CD4-positive, alpha-beta T cell (primary cell): Measurements from ENCODE around the gene LIMS4. TPM values are rescaled to one million over a fixed set of nuclear protein-coding genes. Genes with fewer than 3 reads are reported as not detected.
A peak's percentile ranks its signal among the peaks of the same experiment; 100 is the strongest.
"Not testable (repeated sequence)": the region's sequence is repeated elsewhere in the genome, so short reads cannot be mapped to it uniquely, and the experiment has no call there.

Source experiments
- ATAC-seq: fragments of 200-7000 bp; cut with Tn5 transposase; one replicate; pipeline ENCODE4 v1.10.0; 2022; ENCODE audit warnings: mild to moderate bottlenecking; ENCODE audit not compliant: poor library complexity
- CTCF ChIA-PET: fragments of 350-600 bp; sonication (Branson Sonifier 250); formaldehyde crosslinking; loops from one replicate; lab custom pipeline; 2021; ENCODE audit warnings: antibody characterized with exemption, inconsistent platforms; lab: Charles Lee
- POLR2A ChIA-PET: fragments of 350-600 bp; sonication (Branson Sonifier 250); formaldehyde crosslinking; loops from one replicate; lab custom pipeline; 2021; ENCODE audit warnings: antibody characterized with exemption, inconsistent platforms; lab: Charles Lee
- DNase-seq, 14 experiments: peaks; one replicate each; pipeline ENCODE4 v3.0.0-alpha.2; 2013 to 2020; ENCODE audit warnings: mixed read lengths in 2 of 14
- H3K27ac ChIP-seq, 2 donors: one replicate each; pipeline versions ENCODE4 v1.5.1 to v1.7.0; 2013; ENCODE audit warnings: low read length in 2 of 2, low read depth in 1 of 2, mild to moderate bottlenecking in 1 of 2
- H3K27me3 ChIP-seq, 2 experiments: 1 replicate in 1 of 2; 2 replicates in 1 of 2; pipeline versions ENCODE4 v1.6.1 to v1.7.0; 2013; ENCODE audit warnings: low read length in 2 of 2, control low read depth in 1 of 2, mild to moderate bottlenecking in 1 of 2, moderate library complexity in 1 of 2; ENCODE audit not compliant: insufficient read depth in 2 of 2, control insufficient read depth in 1 of 2
- H3K36me3 ChIP-seq: one replicate; pipeline ENCODE4 v1.6.1; 2013; ENCODE audit warnings: low read length, control low read depth; ENCODE audit not compliant: insufficient read depth
- H3K4me1 ChIP-seq: one replicate; pipeline ENCODE4 v1.6.1; 2013; ENCODE audit warnings: low read length, control low read depth; ENCODE audit not compliant: insufficient read depth
- H3K4me3 ChIP-seq: one replicate; pipeline ENCODE4 v1.5.1; 2013; ENCODE audit warnings: mild to moderate bottlenecking, low read length, moderate library complexity
- H3K9me3 ChIP-seq, 2 experiments: 1 replicate in 1 of 2; 2 replicates in 1 of 2; pipeline versions ENCODE4 v1.6.1 to v1.7.0; 2013; ENCODE audit warnings: low read length in 2 of 2, mild to moderate bottlenecking in 2 of 2, control low read depth in 1 of 2, moderate library complexity in 1 of 2; ENCODE audit not compliant: control insufficient read depth in 1 of 2, insufficient read depth in 1 of 2
- H3K27ac Mint-ChIP-seq: one replicate; pipeline ENCODE4 v1.8.0; 2020; ENCODE audit warnings: mixed read lengths
- H3K27me3 Mint-ChIP-seq: one replicate; pipeline ENCODE4 v1.8.0; 2021; ENCODE audit warnings: mixed read lengths
- H3K36me3 Mint-ChIP-seq: one replicate; pipeline ENCODE4 v1.8.0; 2021; ENCODE audit warnings: low read depth, mixed read lengths
- H3K4me1 Mint-ChIP-seq: one replicate; pipeline ENCODE4 v1.8.0; 2021; ENCODE audit warnings: low read depth, mixed read lengths
- H3K4me3 Mint-ChIP-seq: one replicate; pipeline ENCODE4 v1.8.0; 2020; ENCODE audit warnings: mild to moderate bottlenecking, mixed read lengths
- H3K9me3 Mint-ChIP-seq: one replicate; pipeline ENCODE4 v1.8.0; 2020; ENCODE audit warnings: mixed read lengths
- intact Hi-C, 2 experiments: fragments of 100-400 bp; cut with DNase I in 1 of 2; cut with micrococcal nuclease in 1 of 2; formaldehyde crosslinking; loops; one replicate each; pipeline versions ENCODE4 v1.15.1 to v1.9.0; 2023 to 2025; cut with DNase I, micrococcal nuclease
- total RNA-seq, 174 experiments: library from RNA in 2 of 174; stranded (reverse) in 2 of 174; gene quantifications; one replicate each; pipeline ENCODE4 v1.2.3 and lab custom pipeline; 2021 to 2026

LIMS4 gene
- total RNA-seq, 2 experiments from 2014 or later = not detected

DNA sequence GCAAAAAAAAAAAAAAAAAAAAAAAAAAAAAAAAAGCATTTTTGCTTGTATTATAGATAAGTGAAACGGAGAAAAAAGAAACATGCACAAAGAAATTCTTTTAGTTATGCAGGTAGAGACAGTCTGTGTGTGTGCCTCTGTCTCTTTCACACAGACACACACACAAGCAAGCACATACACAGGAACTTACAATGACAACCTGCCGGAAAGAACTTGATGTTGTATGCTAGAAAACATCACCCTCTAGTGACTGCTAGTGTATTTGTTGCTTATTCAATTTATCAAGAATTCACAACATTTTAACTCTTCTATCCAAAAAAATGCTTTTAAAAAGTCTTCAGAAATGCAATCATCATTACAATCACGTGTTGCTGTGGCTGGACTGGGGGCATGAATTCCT is 8.6 kb upstream of the LIMS4 start:
- H3K9me3 Mint-ChIP-seq, POLR2A ChIA-PET, H3K4me3 Mint-ChIP-seq, H3K4me1 ChIP-seq, H3K27ac Mint-ChIP-seq, DNase-seq, H3K27me3 ChIP-seq, H3K27me3 Mint-ChIP-seq, H3K9me3 ChIP-seq, CTCF ChIA-PET, H3K4me1 Mint-ChIP-seq, intact Hi-C loops, H3K27ac ChIP-seq, H3K36me3 Mint-ChIP-seq, H3K4me3 ChIP-seq, H3K36me3 ChIP-seq: not testable (repeated sequence)
- ATAC-seq = peak; percentile 41

DNA sequence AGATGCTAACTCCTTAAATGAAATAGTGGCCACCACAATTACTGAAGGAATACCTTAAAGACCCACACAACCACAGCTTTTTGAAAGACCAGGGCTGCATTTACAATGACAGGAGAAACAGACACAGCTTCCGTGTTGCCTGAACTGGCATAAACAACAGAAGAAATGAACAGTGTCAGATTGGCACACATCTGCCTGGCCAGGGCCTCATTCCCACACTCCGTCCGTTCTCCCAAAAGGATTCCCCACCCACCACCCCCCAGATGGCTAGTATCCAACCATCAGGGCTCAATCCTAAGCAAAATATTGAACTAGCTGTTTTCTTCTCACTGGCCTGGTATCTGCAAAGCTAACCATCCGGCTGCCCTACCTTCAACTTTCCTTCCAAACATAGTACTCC is 7.5 kb upstream of the LIMS4 start:
- ATAC-seq, H3K9me3 Mint-ChIP-seq: not testable (repeated sequence)

DNA sequence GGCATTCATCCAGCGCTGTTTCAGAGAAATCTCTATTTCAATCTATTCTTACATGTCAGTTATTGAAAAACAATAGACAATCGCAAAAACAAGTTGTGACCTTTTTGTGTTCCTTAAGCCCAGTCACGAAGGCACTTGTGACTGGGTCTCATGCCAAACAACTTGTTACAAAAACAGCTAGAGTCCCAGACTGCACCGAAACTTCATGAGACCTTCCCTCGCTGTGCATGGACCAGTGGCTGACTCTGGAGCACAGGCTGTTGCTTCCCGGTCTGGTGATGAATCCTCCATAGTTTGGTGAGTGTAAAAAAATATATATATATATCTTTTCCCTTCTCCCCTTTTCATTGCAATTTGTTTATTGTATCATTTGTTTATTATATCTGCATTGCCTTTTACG is 4.8 kb upstream of the LIMS4 start:
- H3K9me3 Mint-ChIP-seq, DNase-seq, H3K4me3 ChIP-seq, H3K4me3 Mint-ChIP-seq, H3K27ac Mint-ChIP-seq, ATAC-seq, POLR2A ChIA-PET, H3K36me3 Mint-ChIP-seq, H3K36me3 ChIP-seq, CTCF ChIA-PET, H3K4me1 ChIP-seq, H3K27me3 Mint-ChIP-seq, H3K27me3 ChIP-seq, H3K4me1 Mint-ChIP-seq, intact Hi-C loops, H3K9me3 ChIP-seq, H3K27ac ChIP-seq: not testable (repeated sequence)

More for the DNA sequence above, 7.5 kb upstream of the LIMS4 start:
- DNase-seq, CTCF ChIA-PET, H3K27me3 Mint-ChIP-seq, H3K9me3 ChIP-seq, H3K4me1 Mint-ChIP-seq, H3K27ac Mint-ChIP-seq, POLR2A ChIA-PET, H3K4me3 Mint-ChIP-seq, H3K4me1 ChIP-seq, intact Hi-C loops, H3K36me3 Mint-ChIP-seq, H3K4me3 ChIP-seq, H3K27me3 ChIP-seq, H3K27ac ChIP-seq, H3K36me3 ChIP-seq: not testable (repeated sequence)

DNA sequence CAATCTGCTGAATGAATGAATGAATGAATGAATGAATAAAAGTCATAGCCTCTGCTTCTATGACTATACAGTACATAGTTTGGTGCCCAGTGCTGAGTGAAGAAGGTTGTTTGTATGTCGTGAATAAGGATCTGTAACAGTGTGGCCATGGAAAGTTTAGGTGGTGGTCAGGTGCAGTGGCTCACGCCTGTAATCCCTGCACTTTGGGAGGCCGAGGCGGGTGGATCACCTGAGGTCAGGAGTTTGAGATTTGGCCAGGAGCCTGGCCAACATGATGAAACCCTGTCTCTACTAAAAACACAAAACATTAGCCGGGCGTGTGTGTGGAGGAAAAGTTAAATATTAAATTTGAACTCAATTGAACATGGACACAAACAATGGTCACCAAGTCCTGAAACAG is 4.3 kb upstream of the LIMS4 start:
- H3K9me3 ChIP-seq, H3K27me3 ChIP-seq, DNase-seq, intact Hi-C loops, H3K27ac ChIP-seq, H3K4me3 Mint-ChIP-seq, H3K27me3 Mint-ChIP-seq, ATAC-seq, H3K27ac Mint-ChIP-seq, CTCF ChIA-PET, POLR2A ChIA-PET, H3K4me1 ChIP-seq, H3K4me1 Mint-ChIP-seq, H3K36me3 ChIP-seq, H3K9me3 Mint-ChIP-seq, H3K36me3 Mint-ChIP-seq, H3K4me3 ChIP-seq: not testable (repeated sequence)

DNA sequence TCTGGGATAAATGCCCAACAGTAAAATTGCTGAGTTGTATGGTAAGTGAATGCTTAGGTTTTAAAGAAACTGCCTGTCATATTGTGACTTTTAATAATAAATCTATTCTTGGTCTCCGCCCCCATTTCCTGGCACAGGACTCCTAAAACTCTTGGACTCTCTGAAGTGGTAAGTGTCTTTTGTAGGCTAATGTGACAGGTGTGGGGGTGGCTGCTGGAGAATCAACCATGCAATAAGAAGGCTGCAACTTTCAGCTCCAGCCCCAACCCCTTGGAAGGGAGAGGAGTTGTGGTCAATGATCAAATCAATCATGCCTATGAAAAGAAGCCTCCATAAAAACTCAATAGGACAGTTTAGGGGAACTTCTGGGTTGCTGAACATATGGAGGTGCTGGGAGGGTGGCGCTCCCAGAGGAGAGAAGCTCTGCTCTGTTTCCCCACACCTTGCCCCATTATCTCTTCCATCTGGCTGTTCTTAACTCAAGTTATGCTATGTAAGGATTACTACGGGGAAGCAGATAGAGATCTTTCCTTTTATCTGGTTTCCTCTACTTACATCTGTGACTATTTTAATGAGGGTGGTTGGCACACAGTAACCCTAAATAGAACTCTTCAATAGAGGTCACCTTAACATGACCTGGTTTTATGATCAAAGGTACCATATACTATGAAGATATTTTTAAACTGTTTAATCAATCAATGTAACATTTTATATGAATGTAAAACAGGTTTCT is 3.2 kb upstream of the LIMS4 start:
- H3K36me3 Mint-ChIP-seq, POLR2A ChIA-PET, H3K27ac Mint-ChIP-seq, DNase-seq, H3K9me3 Mint-ChIP-seq, H3K9me3 ChIP-seq, H3K36me3 ChIP-seq, H3K4me1 ChIP-seq, H3K27me3 Mint-ChIP-seq, intact Hi-C loops, H3K27ac ChIP-seq, H3K27me3 ChIP-seq, H3K4me3 ChIP-seq, H3K4me3 Mint-ChIP-seq, H3K4me1 Mint-ChIP-seq, CTCF ChIA-PET: not testable (repeated sequence)
- ATAC-seq = peak; percentile 42

DNA sequence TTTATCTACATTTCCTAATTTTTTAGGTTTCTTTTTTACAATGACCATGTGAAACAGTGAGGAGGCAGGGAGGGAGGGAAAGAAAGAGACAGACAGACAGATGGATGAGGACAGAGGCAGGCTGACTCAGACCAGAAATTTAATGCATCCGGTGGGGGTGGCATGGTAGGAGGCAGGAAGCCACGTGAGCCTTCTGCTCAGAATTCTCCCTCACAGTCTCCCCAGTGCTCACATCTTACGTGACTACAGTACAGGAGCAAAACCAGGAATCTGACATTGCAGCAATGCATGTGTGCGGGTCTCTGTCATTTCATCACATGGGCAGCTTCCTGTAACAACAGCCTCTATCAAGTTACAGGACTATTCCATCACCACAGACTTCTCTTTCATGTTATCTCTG is 2.3 kb upstream of the LIMS4 start:
- H3K4me1 Mint-ChIP-seq, H3K36me3 Mint-ChIP-seq, POLR2A ChIA-PET, H3K27ac Mint-ChIP-seq, H3K4me3 Mint-ChIP-seq, intact Hi-C loops, H3K4me3 ChIP-seq, H3K27me3 Mint-ChIP-seq, H3K9me3 Mint-ChIP-seq, H3K27me3 ChIP-seq, H3K36me3 ChIP-seq, CTCF ChIA-PET, H3K9me3 ChIP-seq, DNase-seq, H3K27ac ChIP-seq, H3K4me1 ChIP-seq: not testable (repeated sequence)
- ATAC-seq = peak; percentile 95

DNA sequence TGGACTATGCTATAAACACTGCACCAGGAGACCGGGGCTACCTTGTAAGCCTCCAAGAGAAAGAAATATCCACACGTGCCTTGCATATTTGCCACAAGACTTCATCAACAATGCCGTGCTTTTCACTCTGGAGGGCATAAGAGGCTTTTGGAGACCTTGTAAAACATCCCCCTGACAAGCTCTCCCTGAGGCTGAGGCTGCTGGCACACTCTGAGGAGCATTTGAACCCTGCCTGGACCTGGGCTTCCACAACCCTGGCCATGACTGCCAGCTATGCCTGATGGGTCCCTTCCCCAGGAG is 393 bp upstream of the LIMS4 start:
- not testable (repeated sequence) for ATAC-seq

More for the DNA sequence above, 393 bp upstream of the LIMS4 start:
- H3K4me1 Mint-ChIP-seq, POLR2A ChIA-PET, H3K4me3 ChIP-seq, H3K36me3 ChIP-seq, H3K27me3 Mint-ChIP-seq, DNase-seq, H3K9me3 Mint-ChIP-seq, CTCF ChIA-PET, H3K9me3 ChIP-seq, H3K4me3 Mint-ChIP-seq, intact Hi-C loops, H3K36me3 Mint-ChIP-seq, H3K27ac Mint-ChIP-seq, H3K4me1 ChIP-seq, H3K27ac ChIP-seq, H3K27me3 ChIP-seq: not testable (repeated sequence)
